Progenitor cell of endocrine pancreas (in vitro differentiated cells): ENCODE data around the gene TOMM7. TPM values are rescaled to one million over a fixed set of nuclear protein-coding genes. Genes with fewer than 3 reads are reported as not detected.
A peak's percentile ranks its signal among the peaks of the same experiment; 100 is the strongest.
"Not testable (repeated sequence)": the region's sequence is repeated elsewhere in the genome, so short reads cannot be mapped to it uniquely, and the experiment has no call there.

ENCODE experiments used
- DNase-seq: peaks from one replicate; pipeline ENCODE4 v3.0.0; 2021; ENCODE audit warnings: low spot score; ENCODE audit not compliant: unreplicated experiment
- H3K27ac Mint-ChIP-seq: 2 replicates; pipeline ENCODE4 v1.8.0; 2021; ENCODE audit warnings: mild to moderate bottlenecking, moderate library complexity, mixed read lengths
- H3K27me3 Mint-ChIP-seq: 2 replicates; pipeline ENCODE4 v1.8.0; 2021; ENCODE audit warnings: mixed read lengths
- H3K36me3 Mint-ChIP-seq: 2 replicates; pipeline ENCODE4 v1.8.0; 2022; ENCODE audit warnings: mixed read lengths; ENCODE audit not compliant: insufficient read depth
- H3K4me1 Mint-ChIP-seq: 2 replicates; pipeline ENCODE4 v1.8.0; 2021; ENCODE audit warnings: low read depth, mixed read lengths
- H3K4me3 Mint-ChIP-seq: 2 replicates; pipeline ENCODE4 v1.8.0; 2021; ENCODE audit warnings: low read depth, mild to moderate bottlenecking, moderate library complexity, mixed read lengths
- H3K9me3 Mint-ChIP-seq: 2 replicates; pipeline ENCODE4 v1.8.0; 2021; ENCODE audit warnings: low read depth, mixed read lengths
- total RNA-seq: library from RNA; stranded (reverse); gene quantifications from 2 replicates; pipeline ENCODE4 v1.2.1, GENCODE V29; 2021
- TF ChIP-seq, protein P1 (sequence below): fragments of 200-600 bp; sonication (generic); IDR thresholded peaks from one replicate; pipeline ENCODE4 v1.5.0; 2021; ENCODE audit warnings: antibody characterized with exemption, mild to moderate bottlenecking; ENCODE audit not compliant: unreplicated experiment

TOMM7 gene
- total RNA-seq, 1 donor from 2014 or later = 139 TPM

DNA sequence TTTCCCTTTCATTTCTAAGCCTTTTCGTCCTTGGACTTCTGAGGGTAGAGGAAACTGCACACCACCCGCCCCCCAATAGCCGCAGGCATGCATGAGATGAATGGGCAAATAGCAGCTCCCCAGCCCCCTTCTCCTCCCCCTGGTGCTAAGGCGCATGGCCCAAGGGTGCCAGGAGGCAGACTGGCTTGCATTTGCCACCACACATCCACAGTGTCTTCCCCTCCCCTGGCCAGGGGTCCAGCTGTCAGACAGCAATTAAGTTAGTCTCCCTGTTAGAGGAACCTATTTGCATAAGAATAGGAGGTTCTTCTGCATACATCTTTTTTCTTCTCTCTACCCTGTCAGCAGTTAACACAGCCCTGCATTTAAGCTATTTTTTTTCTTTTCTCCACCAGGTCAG is 20.2 kb downstream of the TOMM7 start:
- H3K4me3 Mint-ChIP-seq = no peak overlapping the region
- H3K27ac Mint-ChIP-seq = peak overlapping the region; percentile 37

DNA sequence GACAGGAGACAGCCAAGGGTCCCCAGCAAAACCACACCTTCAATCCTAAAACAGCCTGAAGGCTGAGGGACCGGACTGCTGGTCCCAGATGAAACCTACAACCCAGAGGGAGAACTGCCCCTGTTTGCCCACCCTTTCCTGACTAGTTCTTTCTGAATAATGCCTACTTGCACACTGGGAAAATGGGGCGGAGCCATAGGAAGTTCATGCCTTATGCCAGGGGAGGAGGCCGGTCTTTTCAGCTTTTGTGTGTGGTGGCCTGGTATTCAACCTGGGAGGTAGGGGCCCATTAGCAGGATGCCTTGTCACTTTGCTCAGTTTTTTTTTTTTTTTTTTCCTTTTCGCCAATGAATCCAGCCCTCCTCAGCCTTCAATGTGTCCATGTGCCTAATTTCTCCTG is 20.7 kb downstream of the TOMM7 start:
- Mint-ChIP-seq H3K9me3 (peaks cover 6% of the 10 kb centered on the region), H3K4me1 (peaks cover 3% of the 10 kb centered on the region), H3K27me3 (no peaks in the 10 kb centered on the region), H3K36me3 (no peaks in the 10 kb centered on the region), H3K27ac (peak overlapping the region; percentile 37), H3K4me3 (no peak overlapping the region)
- TF ChIP-seq, protein P1, sequence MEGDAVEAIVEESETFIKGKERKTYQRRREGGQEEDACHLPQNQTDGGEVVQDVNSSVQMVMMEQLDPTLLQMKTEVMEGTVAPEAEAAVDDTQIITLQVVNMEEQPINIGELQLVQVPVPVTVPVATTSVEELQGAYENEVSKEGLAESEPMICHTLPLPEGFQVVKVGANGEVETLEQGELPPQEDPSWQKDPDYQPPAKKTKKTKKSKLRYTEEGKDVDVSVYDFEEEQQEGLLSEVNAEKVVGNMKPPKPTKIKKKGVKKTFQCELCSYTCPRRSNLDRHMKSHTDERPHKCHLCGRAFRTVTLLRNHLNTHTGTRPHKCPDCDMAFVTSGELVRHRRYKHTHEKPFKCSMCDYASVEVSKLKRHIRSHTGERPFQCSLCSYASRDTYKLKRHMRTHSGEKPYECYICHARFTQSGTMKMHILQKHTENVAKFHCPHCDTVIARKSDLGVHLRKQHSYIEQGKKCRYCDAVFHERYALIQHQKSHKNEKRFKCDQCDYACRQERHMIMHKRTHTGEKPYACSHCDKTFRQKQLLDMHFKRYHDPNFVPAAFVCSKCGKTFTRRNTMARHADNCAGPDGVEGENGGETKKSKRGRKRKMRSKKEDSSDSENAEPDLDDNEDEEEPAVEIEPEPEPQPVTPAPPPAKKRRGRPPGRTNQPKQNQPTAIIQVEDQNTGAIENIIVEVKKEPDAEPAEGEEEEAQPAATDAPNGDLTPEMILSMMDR = no peak
- DNase-seq = no peak

More for the DNA sequence above, 20.2 kb downstream of the TOMM7 start:
- H3K36me3 Mint-ChIP-seq = no peaks in the 10 kb centered on the region
- no peak for DNase-seq
- TF ChIP-seq, protein P1 = no peak
- peaks cover 3% of the 10 kb centered on the region for H3K9me3 Mint-ChIP-seq
- H3K27me3 Mint-ChIP-seq = no peaks in the 10 kb centered on the region
- peaks cover 3% of the 10 kb centered on the region for H3K4me1 Mint-ChIP-seq

DNA sequence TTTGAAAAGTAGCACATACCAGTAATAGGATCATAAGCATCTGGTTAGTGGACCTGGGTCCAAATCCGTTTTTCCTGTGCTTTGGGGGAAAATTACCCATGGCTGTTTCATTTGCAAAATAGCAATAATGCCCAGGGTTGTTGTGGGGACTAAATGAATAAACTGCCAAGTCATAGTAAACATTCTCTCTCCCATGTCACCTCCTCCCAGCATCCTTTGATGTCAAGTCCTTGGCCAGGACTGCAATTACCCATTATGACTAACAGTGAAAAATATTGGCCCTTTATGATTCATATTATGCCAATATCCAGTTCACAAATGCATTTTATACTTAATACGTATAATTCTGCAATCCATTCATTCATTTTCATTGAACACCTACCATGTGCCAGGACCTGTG is 23.0 kb downstream of the TOMM7 start:
- no peak overlapping the region for H3K4me3 Mint-ChIP-seq
- H3K4me1 Mint-ChIP-seq = peaks cover 3% of the 10 kb centered on the region
- TF ChIP-seq, protein P1 = no peak
- H3K9me3 Mint-ChIP-seq = peaks cover 14% of the 10 kb centered on the region
- DNase-seq = no peak
- H3K27ac Mint-ChIP-seq = no peak overlapping the region
- H3K27me3 Mint-ChIP-seq = no peaks in the 10 kb centered on the region
- no peaks in the 10 kb centered on the region for H3K36me3 Mint-ChIP-seq

DNA sequence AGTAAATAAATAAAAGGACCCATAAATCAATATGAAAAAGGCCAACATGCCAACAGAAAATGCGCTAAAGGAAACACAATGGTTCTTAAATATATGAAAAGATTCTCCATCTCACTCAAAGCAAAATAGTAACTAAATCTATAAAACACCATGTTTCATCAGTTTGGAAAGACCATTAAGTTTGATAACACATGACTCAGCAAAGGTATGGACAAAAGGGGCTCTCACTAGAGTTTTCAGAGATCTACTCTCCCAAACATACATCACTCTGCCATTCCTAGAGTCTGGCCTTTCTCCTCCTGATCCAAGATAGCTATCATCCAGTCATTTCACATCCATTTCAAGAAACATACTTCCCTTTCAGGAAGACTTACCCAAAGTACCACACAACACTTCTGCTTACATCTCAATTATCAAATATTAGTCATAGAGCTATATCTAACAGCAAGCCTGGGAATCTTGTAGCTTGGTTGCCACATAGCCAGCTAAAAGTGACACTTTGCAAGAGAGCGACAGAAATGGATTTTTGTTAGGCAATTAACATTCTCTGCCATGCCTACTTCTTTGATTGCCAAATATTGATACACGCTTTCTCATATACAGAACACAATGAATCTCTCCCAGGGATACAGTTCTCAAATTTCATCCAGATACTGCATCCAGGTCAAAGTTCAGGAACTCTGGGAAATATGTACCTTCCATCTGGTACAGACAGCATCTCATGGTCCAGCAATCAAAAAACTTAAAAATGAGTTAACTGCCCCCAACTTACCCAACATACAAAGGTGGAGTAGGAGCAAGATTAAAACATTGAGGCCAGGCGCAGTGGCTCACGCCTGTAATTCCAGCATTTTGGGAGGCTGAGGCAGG is 28.8 kb downstream of the TOMM7 start:
- Mint-ChIP-seq H3K27ac (no peak overlapping the region), H3K4me3 (no peak overlapping the region), H3K9me3 (peaks cover 17% of the 10 kb centered on the region), H3K36me3 (no peaks in the 10 kb centered on the region), H3K4me1 (peaks cover 4% of the 10 kb centered on the region), H3K27me3 (no peaks in the 10 kb centered on the region)
- TF ChIP-seq, protein P1 = no peak
- DNase-seq = no peak

DNA sequence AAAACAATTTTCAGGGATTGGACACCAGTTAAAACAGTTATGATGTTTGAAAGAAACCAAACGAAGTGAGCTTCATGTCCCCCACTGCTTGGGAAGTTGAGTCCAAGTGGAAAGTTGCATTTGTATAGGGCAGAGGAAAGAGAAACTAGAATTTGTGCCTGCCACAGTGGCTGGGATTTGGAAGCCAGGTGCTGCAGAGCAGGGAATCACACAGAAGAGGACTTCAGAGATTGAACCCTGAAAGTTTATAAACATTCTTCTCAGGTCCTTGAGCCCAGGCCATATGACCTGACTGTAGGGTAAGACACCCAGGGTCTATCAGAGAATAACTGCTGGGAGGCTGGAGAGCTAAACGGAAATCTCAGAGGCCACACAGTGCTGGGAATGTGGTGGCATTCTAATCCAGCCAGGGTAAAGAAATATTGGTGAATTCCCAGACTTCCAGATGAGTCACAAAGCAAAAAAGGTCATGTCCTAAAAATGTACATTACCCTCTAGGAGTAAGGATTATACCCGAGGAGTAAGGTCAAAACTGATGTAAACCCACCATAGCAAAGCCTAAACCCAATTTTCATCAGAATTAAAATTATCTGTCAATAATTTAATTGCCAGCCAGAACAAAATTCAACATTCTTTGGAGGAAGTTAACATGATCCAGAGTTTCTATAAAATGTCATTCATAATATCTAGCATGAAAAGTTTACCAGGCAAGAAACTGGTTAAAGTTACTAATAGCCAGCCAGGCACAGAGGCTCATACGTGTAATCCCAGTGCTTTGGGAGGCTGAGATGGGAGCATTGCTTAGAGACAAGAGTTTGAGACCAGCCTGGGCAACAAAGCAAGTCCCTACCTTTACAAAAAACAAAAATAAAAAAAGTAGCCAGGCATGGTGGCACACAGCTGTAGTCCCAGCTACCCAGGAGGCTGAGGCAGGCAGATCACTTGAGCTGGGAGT is 31.2 kb downstream of the TOMM7 start:
- TF ChIP-seq, protein P1 = no peak
- peaks cover 9% of the 10 kb centered on the region for H3K4me1 Mint-ChIP-seq
- H3K36me3 Mint-ChIP-seq = peaks cover 2% of the 10 kb centered on the region
- no peaks in the 10 kb centered on the region for H3K27me3 Mint-ChIP-seq
- peaks cover 14% of the 10 kb centered on the region for H3K9me3 Mint-ChIP-seq
- H3K4me3 Mint-ChIP-seq = no peak overlapping the region
- DNase-seq = no peak
- no peak overlapping the region for H3K27ac Mint-ChIP-seq

DNA sequence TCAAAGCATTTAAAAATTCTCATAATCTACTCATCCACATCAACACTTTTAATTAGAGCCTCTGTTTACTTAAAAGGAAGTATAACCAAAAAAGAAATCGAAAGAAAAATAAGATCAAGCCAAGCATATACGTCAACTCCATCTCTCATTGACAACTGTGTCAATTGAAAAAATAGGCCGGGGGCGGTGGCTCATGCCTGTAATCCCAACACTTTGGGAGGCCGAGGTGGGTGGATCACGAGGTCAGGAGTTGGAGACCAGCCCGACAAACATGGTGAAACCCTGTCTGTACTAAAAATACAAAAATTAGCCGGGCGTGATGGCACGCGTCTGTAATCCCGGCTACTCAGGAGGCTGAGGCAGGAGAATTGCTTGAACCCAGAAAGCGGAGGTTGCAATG is 32.0 kb downstream of the TOMM7 start:
- not testable (repeated sequence) for H3K4me3 Mint-ChIP-seq, H3K27me3 Mint-ChIP-seq, DNase-seq, H3K36me3 Mint-ChIP-seq
- H3K4me1 Mint-ChIP-seq = peaks cover 17% of the 10 kb centered on the region
- H3K27ac Mint-ChIP-seq = peak overlapping the region; percentile 35
- H3K9me3 Mint-ChIP-seq = peaks cover 16% of the 10 kb centered on the region
